ENCODE results near the gene TIMP3.
"Not testable (repeated sequence)": the region's sequence is repeated elsewhere in the genome, so short reads cannot be mapped to it uniquely, and the experiment has no call there.

The TIMP3 gene

DNA sequence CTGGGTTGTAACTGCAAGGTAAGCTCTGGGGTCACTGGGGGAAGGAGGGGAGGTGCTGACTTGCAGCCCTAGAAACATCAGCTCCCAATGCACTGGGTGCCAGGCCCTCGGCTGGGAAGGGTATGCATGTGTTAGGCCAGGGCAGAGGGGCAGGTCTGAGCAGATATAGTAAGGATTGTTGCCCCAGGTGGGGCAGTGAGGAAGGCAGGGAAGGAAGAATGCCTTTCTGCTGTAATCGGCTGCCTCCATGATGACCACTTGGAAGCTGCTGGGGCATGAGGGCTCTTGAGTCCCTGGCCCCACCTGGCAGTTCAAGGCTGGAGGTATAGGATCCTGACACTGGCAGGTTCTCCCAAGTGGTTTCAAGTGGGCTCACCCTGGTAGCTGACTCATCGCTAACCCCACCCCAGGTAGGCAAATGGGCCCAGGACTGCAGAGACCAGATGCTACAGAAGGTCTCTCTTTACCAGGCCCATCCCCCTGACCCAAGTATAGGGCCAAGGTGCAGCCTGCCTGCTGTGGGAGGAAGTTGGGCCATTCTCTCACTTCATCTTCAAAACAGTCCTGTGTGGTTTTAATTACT lies 56.7 kb downstream of the TIMP3 start:
- DNase-seq, result no peak

GRCh38 chr22:32858957-32859356 lies 57.5 kb downstream of the TIMP3 start:
- DNase-seq, result no peak

DNA sequence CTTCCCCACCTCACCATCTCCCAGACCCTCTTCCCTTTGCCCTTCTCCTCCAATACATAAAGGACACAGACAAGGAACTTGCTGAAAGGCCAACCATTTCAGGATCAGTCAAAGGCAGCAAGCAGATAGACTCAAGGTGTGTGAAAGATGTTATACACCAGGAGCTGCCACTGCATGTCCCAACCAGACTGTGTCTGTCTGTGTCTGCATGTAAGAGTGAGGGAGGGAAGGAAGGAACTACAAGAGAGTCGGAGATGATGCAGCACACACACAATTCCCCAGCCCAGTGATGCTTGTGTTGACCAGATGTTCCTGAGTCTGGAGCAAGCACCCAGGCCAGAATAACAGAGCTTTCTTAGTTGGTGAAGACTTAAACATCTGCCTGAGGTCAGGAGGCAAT lies 58.2 kb downstream of the TIMP3 start:
- DNase-seq, result no peak

- DNase-seq, result no peak
Measured at GRCh38 chr22:32861330-32861729, 59.8 kb downstream of the TIMP3 start.

DNA sequence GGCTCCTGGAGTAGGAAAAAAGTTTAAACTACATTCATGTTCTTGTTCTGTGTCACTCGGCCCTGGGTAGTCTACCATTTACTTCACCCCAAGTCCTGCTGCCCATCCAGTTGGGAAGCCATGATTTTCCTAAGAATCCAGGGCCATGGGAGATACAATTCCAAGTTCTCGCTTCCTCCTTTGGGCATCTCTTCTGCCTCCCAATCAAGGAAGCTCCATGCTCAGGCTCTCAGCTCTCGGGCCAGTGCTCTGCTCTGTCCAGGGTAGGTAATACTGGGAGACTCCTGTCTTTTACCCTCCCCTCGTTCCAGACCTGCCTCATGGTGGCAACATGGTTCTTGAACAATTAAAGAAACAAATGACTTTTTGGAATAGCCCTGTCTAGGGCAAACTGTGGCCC lies 60.6 kb downstream of the TIMP3 start:
- no peak for DNase-seq

DNA sequence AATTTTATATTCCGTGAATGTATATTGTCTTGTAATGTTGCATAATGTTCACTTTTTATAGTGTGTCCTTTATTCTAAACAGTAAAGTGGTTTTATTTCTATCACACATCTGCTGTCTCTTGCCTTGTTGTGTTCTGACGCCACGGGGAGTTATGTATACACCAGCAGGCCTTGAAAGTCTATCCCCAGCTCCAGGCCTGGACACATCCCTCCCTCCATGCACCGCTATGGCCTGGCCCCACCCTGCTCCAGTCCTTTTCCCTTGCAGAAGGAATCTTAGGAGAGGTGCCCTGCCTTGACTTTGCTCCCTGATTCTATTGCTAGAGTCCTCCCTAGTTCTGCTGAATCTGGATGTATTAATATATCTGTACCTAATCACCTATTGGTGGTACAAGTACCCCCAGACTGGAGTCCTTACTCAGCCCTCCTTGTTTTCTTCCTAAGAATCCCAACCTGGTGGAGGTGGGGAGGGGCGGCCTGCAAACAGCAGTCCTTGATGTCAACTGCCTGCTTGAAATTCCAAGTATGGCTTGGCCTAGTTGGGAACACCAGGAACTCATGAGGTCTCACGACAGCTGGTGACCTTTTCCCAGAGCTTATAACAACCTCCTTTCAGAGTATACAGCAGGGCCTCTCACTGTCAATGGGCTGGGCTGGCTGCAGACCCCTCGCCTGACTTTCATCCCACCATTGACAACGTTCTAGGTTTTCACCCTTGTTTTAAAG lies 61.6 kb downstream of the TIMP3 start:
- no peak for DNase-seq

DNA sequence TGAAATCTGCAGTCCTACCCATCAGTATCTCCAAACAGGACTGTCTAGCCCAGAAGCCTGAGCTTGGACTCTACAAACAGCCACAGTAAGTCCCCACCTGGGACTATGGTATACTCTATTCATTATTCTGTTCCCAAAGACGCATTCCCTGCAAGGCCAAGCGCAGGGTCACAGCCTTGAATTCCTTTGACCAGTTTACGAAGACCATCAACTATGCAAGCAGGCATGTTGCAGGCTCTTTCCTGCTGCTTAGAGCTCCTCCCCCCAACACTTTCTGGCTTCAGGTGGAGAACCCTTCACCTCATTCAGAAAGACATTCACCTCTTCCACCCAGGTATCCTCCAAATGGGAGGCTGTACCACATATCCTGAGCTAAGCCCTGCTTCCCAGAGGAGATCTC lies 62.5 kb downstream of the TIMP3 start:
- no peak for DNase-seq

- no peak for DNase-seq
Measured at GRCh38 chr22:32864596-32864995, 63.1 kb downstream of the TIMP3 start.

DNA sequence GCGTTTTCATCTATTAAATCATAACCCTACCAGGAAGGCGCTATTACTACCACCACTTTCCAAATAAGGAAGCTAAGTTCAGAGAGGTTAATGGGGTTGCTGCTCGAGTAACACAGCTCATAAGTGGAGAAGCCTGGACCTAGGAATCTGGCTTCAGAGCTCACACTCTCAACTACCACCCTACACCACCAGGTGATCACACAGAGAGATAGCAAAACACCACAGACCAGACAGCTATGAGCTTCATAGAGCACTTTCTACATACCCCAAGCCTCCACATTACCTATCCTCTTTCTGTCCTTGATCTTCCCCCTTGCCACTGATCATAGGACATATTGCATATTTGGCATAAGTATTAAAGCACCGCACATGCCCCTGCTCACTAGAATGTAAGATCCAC lies 65.4 kb downstream of the TIMP3 start:
- no peak for DNase-seq

DNA sequence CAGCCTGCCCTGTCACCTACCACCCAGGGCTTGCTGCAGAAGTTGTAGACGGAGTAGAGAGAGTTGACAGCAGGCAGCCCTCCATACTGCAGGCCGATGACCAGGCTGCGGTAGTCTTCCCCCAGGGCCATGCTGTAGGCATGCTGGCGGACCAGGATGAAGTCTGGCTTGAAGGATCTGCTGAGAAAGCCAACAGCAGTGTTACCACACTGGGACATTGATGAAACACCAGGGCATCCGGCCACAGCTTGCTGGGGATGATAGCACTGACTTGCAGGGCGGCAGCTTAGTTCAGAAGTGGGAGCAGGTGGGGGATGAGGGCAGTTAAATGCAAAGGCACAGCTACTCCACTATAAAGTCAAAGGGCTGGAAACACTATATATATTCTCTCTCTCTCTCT lies 67.4 kb downstream of the TIMP3 start:
- DNase-seq, result no peak

DNA sequence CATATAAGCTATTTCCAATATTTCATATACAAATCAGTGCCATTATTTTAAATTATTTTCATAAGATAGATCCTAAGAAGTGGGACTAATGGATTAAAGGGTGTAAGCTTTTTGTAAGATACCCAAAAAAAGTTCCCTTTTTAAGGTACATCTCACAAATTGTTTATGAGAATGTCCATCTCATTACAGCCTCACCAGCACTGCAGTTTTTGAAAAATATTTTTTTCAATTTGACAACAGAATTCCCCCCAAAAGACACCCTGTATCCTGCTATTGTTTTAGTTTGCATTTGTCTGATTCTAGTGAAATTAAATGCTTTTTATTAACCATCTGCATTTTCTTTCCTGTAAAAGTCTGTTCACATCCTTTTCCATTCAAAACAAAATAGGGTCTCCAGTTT lies 69.0 kb downstream of the TIMP3 start:
- no peak for DNase-seq

- DNase-seq, result not testable (repeated sequence)
Measured at GRCh38 chr22:32873604-32874003, 72.1 kb downstream of the TIMP3 start.

GRCh38 chr22:32874385-32874784 lies 72.9 kb downstream of the TIMP3 start:
- no peak for DNase-seq

DNA sequence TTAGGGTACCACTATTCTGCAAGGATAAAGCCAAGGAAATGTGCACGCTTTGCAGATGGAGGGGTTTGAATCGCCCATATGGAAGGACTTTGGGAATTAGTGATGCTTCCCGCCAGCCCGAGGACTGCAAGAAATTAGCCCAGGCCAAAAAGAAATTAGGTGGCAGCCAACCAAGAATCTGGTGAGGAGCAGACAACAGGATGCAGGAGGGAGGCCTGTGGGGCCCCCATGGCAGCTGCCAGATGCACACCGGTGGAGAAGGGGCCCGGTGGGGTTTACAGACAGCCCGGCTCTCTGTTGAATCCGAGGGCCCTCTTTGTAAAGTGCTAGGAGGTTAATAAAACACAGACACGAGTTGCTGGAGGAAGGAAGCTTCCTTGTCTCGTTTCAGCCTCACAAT lies 73.5 kb downstream of the TIMP3 start:
- peak; percentile 73 for DNase-seq

GRCh38 chr22:32876516-32876915 lies 75.0 kb downstream of the TIMP3 start:
- DNase-seq, result no peak

GRCh38 chr22:32877196-32877595 lies 75.7 kb downstream of the TIMP3 start:
- no peak for DNase-seq

DNA sequence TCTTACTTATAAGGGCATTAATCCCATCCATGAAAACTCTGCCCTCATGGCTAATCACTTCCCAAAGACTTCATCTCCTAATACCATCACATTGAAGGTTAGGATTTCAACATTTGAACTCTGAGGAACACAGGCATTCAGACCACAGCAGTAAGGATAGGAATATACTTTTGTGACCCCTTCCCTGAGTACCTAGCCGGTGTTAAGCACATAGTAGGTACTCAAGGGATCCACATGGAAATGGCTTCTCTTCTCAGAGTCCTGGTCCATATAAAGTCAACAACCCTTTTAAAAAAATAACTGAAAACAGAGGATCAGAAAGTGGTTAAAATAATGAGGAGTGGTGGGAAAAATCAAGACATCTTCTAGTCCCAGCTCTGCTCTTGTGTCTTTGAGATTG lies 78.0 kb downstream of the TIMP3 start:
- DNase-seq, result no peak

DNA sequence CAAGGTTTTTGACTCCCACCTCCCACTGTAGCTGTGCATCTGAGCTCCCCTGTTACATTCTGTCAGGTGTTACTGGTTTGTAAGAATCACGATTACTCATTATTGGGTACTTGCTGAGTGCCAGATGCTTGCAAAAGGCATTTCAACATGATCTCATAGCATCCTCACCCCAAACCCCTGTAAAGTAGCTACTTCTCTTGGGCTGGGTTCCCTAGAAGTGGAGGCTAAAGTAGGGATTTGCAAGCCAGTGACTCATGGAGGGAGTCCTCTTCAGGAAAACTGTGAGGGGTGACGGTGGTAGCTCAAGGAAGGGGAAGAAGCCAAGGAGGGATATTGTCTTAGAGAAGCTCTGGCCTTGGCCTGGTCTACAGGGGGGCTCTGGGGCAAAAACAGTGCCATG lies 78.6 kb downstream of the TIMP3 start:
- no peak for DNase-seq

GRCh38 chr22:32880505-32880892 lies 79.0 kb downstream of the TIMP3 start:
- DNase-seq, result no peak

- peak; percentile 77 for DNase-seq
Measured at GRCh38 chr22:32880893-32881596, 79.5 kb downstream of the TIMP3 start.

- no peak for DNase-seq
Measured at GRCh38 chr22:32882360-32882755, 80.9 kb downstream of the TIMP3 start.

GRCh38 chr22:32882774-32883530 lies 81.4 kb downstream of the TIMP3 start:
- DNase-seq, result no peak

GRCh38 chr22:32887324-32887980 lies 85.9 kb downstream of the TIMP3 start:
- DNase-seq, result no peak
